GM12878 (cell line): ENCODE data around the gene NEU1. TPM values are rescaled to one million over a fixed set of nuclear protein-coding genes. Genes with fewer than 3 reads are reported as not detected.

Experiments used
- ATAC-seq: fragments of 200-7000 bp; cut with Tn5 transposase; 3 replicates; pipeline ENCODE4 v1.9.1; 2020; ENCODE audit warnings: mild to moderate bottlenecking, moderate library complexity
- BruUV-seq: library from RNA; stranded (reverse); fragments of 400-500 nt; replicated peaks from 2 replicates; lab custom pipeline; 2021; lab: Mats Ljungman, UMichigan
- CTCF ChIA-PET: fragments of 300-600 bp; sonication (Branson Sonifier 250); formaldehyde crosslinking; extraction: SDS; loops from one replicate; lab custom pipeline; 2021; ENCODE audit warnings: inconsistent platforms; lab: Yijun Ruan, JAX
- POLR2A ChIA-PET: fragments of 350-600 bp; formaldehyde crosslinking; extraction: SDS; loops from one replicate; lab custom pipeline; 2021; ENCODE audit warnings: inconsistent platforms; lab: Charles Lee
- RAD21 ChIA-PET: fragments of 300-600 bp; sonication (Branson Sonifier 250); formaldehyde crosslinking; loops from one replicate; lab custom pipeline; 2023; ENCODE audit warnings: antibody characterized with exemption; ENCODE audit not compliant: unreplicated experiment; lab: Charles Lee
- SMC1A ChIA-PET: fragments of 300-600 bp; sonication (Branson Sonifier 250); formaldehyde crosslinking; loops from one replicate; lab custom pipeline; 2023; ENCODE audit not compliant: unreplicated experiment, uncharacterized antibody; lab: Charles Lee
- DNase-seq: peaks from one replicate; pipeline ENCODE4 v3.0.0-alpha.2; 2011; ENCODE audit warnings: low read depth, low spot score
- FAIRE-seq: peaks from 3 replicates; lab custom pipeline; 2011; peaks lifted over from hg19 to GRCh38; lab: Jason Lieb, UNC
- H2AFZ ChIP-seq: 2 replicates; pipeline ENCODE4 v1.6.0; 2011; ENCODE audit warnings: low read depth, low read length, control low read depth; ENCODE audit not compliant: control insufficient read depth
- H3K27ac ChIP-seq: 2 replicates; pipeline ENCODE4 v1.5.1; 2011; ENCODE audit warnings: control low read depth; ENCODE audit not compliant: control insufficient read depth, insufficient read depth
- H3K27me3 ChIP-seq, 2 experiments: replicated peaks in 1 of 2; 2 replicates each; pipeline versions ENCODE4 v1.6.0 to v1.6.1; 2011; ENCODE audit warnings: low read length in 1 of 2; ENCODE audit not compliant: control insufficient read depth in 2 of 2, insufficient read depth in 2 of 2
- H3K36me3 ChIP-seq, 2 experiments: 2 replicates each; pipeline ENCODE4 v1.5.1; 2011; ENCODE audit warnings: low read length in 1 of 2; ENCODE audit not compliant: control insufficient read depth in 2 of 2, insufficient read depth in 2 of 2
- H3K4me1 ChIP-seq: 2 replicates; pipeline ENCODE4 v1.6.1; 2011; ENCODE audit warnings: mild to moderate bottlenecking, low read length, moderate library complexity, mixed read lengths; ENCODE audit not compliant: control insufficient read depth, insufficient read depth
- H3K4me2 ChIP-seq: 2 replicates; pipeline ENCODE4 v1.6.0; 2011; ENCODE audit warnings: control low read depth; ENCODE audit not compliant: control insufficient read depth, insufficient read depth
- H3K4me3 ChIP-seq: fragments of 200-600 bp; sonication (generic); 2 replicates; pipeline ENCODE4 v1.5.1; 2016
- H3K79me2 ChIP-seq: 2 replicates; pipeline ENCODE4 v1.6.0; 2011; ENCODE audit warnings: low read length; ENCODE audit not compliant: control insufficient read depth, insufficient read depth
- H3K9ac ChIP-seq: 2 replicates; pipeline ENCODE4 v1.8.0; 2011; ENCODE audit warnings: low read length, control low read depth, mixed read lengths; ENCODE audit not compliant: control insufficient read depth, insufficient read depth
- H3K9me3 ChIP-seq: replicated peaks from 3 replicates; pipeline ENCODE4 v1.5.1; 2011; ENCODE audit warnings: mild to moderate bottlenecking, low read length; ENCODE audit not compliant: control insufficient read depth, insufficient read depth
- H4K20me1 ChIP-seq: 2 replicates; pipeline ENCODE4 v1.6.0; 2011; ENCODE audit not compliant: control insufficient read depth, insufficient read depth
- BCL11A ChIP-seq: IDR thresholded peaks from 2 replicates; pipeline ENCODE4 v1.6.1; 2011; ENCODE audit warnings: low read depth, low read length
- BRCA1 ChIP-seq: IDR thresholded peaks from 2 replicates; pipeline ENCODE4 v1.6.1; 2011; ENCODE audit warnings: low read depth, low read length, improper control_type of control experiment
- CBX3 ChIP-seq: fragments of 200-600 bp; sonication (generic); IDR thresholded peaks from 2 replicates; pipeline ENCODE4 v1.6.1; 2016; ENCODE audit warnings: low read depth, borderline replicate concordance
- CHD1 ChIP-seq: IDR thresholded peaks from 2 replicates; pipeline ENCODE4 v1.6.1; 2012; ENCODE audit warnings: low read depth, low read length, improper control_type of control experiment
- FOXK2 ChIP-seq: fragments of 450-650 bp; IDR thresholded peaks from 2 replicates; pipeline ENCODE4 v1.6.1; 2017; ENCODE audit warnings: mild to moderate bottlenecking, moderate library complexity
- MEF2B ChIP-seq: fragments of 450-650 bp; IDR thresholded peaks from 2 replicates; pipeline ENCODE4 v1.6.1; 2018; ENCODE audit warnings: mild to moderate bottlenecking, moderate library complexity; ENCODE audit not compliant: partially characterized antibody, poor library complexity, severe bottlenecking
- NFYB ChIP-seq: IDR thresholded peaks from 2 replicates; pipeline ENCODE4 v1.6.1; 2011; ENCODE audit warnings: low read depth, mild to moderate bottlenecking, low read length, improper control_type of control experiment, moderate library complexity; ENCODE audit not compliant: insufficient read depth
- PML ChIP-seq: IDR thresholded peaks from 2 replicates; pipeline ENCODE4 v1.6.1; 2012; ENCODE audit warnings: low read length, inconsistent platforms
- POLR2AphosphoS5 ChIP-seq: IDR thresholded peaks from 2 replicates; pipeline ENCODE4 v1.6.1; 2011; ENCODE audit warnings: mild to moderate bottlenecking, low read length, inconsistent platforms
- RBBP5 ChIP-seq: fragments of 200-600 bp; sonication (generic); conservative IDR thresholded peaks from 2 replicates; pipeline ENCODE4 v1.6.1; 2016
- WGBS: methylation state at CpG from one replicate; pipeline ENCODE4 v1.1.6; 2016; ENCODE audit warnings: low lambda C conversion rate; ENCODE audit not compliant: insufficient replicate concordance, insufficient coverage; ENCODE audit errors: missing lambda C conversion rate; 5-methylcytosine and 5-hydroxymethylcytosine counted together
- in situ Hi-C: fragments of 300-500 bp; cut with MboI; formaldehyde crosslinking; loops from 9 replicates; pipeline ENCODE4 v1.14.3; 2018; ENCODE audit warnings: mixed read lengths
- intact Hi-C: fragments of 100-400 bp; cut with micrococcal nuclease; formaldehyde crosslinking; loops from one replicate; pipeline ENCODE4 v1.14.2; 2022; ENCODE audit not compliant: unreplicated experiment
- polyA plus RNA-seq, 11 experiments: library from polyadenylated mRNA; depleted of rRNA in 4 of 11; unstranded in 6 of 11; stranded (reverse) in 5 of 11; fragments of >200 nt; fragmentation: Nextera tagmentation in 4 of 11; fragmentation: Illumina TruSeq in 1 of 11; extraction: Ambion mirVana in 4 of 11; extraction: Trizol in 1 of 11; gene quantifications; 1 replicate in 1 of 11; 2 replicates in 10 of 11; pipeline versions ENCODE4 v1.2.1 to v1.2.3, GENCODE V29; 2011 to 2016; ENCODE audit warnings: inconsistent platforms in 2 of 11, missing spikeins in 2 of 11, low read depth in 1 of 11
- total RNA-seq, 4 experiments: library from RNA; depleted of rRNA in 3 of 4; stranded (reverse); fragments of >200 nt in 3 of 4; fragmentation: Illumina TruSeq in 1 of 4; extraction: Trizol in 1 of 4; gene quantifications; 2 replicates each; pipeline versions ENCODE4 v1.2.1 to v1.2.3, GENCODE V29; 2013 to 2021
- TF ChIP-seq, protein P1 (sequence below): IDR thresholded peaks from 2 replicates; pipeline ENCODE4 v1.6.1; 2011; ENCODE audit warnings: borderline replicate concordance, low read depth, mild to moderate bottlenecking, moderate library complexity, low read length; ENCODE audit not compliant: insufficient read depth, poor library complexity, severe bottlenecking

Gene NEU1
- total and polyA plus RNA-seq, 10 of the 15 experiments (the other 5 are each of a cell fraction or from before 2014, with no cell fraction given), result 7.2 to 26.9 (median 21.6) TPM

DNA sequence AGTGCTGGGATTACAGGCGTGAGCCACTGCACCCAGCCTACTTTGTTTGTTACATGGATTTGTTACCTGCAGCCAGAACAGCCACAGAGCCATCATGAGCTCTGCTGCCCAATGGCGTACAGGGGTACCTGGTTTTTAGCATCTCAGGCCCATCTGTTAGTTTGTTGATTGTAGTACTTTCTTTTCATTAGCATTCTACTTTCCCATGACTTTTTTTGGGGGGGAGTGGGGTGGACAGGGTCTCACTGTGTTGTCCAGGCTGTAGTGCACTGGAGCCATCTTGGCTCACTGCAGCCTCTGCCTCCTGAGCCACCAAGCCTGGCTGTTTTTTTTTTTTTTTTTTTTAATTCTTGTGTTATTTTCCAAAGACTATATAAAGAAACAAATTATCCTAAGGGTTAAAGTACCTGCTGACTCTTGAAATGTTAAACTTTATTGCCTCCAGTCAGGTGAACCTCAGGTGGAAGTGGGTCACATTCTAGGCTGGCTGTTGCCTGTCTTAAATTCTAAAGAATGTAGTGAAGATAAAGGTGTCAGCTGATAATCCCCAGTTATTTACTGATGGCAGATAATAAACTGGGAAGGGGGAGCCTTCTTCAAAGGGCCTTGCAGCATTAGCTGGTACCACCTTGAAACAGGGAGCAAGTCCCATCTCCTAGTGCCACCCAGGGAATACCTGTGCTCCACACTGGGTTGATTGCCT, 15.2 kb downstream of the NEU1 start:
- Histone ChIP-seq H3K79me2 (no peaks in the 10 kb centered on the region), H3K27me3 (no peaks in the 10 kb centered on the region), H3K36me3 (no peaks in the 10 kb centered on the region), H3K4me3 (no peak overlapping the region), H3K4me1 (no peaks in the 10 kb centered on the region), H3K9ac (no peak overlapping the region), H3K4me2 (no peak overlapping the region), H3K27ac (no peak overlapping the region), H3K9me3 (no peaks in the 10 kb centered on the region), H2AFZ (no peak overlapping the region), H4K20me1 (no peaks in the 10 kb centered on the region)
- ChIA-PET SMC1A (interaction anchor here (0.6 kb wide), 1 partner anchor 194 kb away, joined by 3 read pairs; no protein-coding TSS in a partner anchor), RAD21 (no interaction called here), POLR2A (interaction anchor here (1.0 kb wide), 1 partner anchor 109 kb away, joined by 3 read pairs; no protein-coding TSS in a partner anchor), CTCF (interaction anchor here (1.4 kb wide), 1 partner anchor 43 kb away, joined by 6 read pairs; no protein-coding TSS in a partner anchor)
- DNase-seq (no peak), ATAC-seq (no peak), FAIRE-seq (no peak)
- intact Hi-C loops, result no loop called here
- in situ Hi-C loops, result no loop called here
- WGBS, result 75% methylated on average over 2 of the region's 2 CpGs
- BruUV-seq, result no TSS peak
- TF ChIP-seq FOXK2 (no peak), MEF2B (no peak), NFYB (no peak), BRCA1 (no peak), POLR2AphosphoS5 (no peak), RBBP5 (no peak), BCL11A (no peak), PML (no peak), CBX3 (no peak), CHD1 (no peak)
- TF ChIP-seq, protein P1, sequence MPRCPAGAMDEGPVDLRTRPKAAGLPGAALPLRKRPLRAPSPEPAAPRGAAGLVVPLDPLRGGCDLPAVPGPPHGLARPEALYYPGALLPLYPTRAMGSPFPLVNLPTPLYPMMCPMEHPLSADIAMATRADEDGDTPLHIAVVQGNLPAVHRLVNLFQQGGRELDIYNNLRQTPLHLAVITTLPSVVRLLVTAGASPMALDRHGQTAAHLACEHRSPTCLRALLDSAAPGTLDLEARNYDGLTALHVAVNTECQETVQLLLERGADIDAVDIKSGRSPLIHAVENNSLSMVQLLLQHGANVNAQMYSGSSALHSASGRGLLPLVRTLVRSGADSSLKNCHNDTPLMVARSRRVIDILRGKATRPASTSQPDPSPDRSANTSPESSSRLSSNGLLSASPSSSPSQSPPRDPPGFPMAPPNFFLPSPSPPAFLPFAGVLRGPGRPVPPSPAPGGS, result no peak
